Ammon's horn (tissue), 1 donor: ENCODE data around the gene VIPAS39.
"Not testable (repeated sequence)": the region's sequence is repeated elsewhere in the genome, so short reads cannot be mapped to it uniquely, and the experiment has no call there.

Source experiments
- DNase-seq: peaks from one replicate; pipeline ENCODE4 v3.0.0-alpha.2; 2016; ENCODE audit warnings: low spot score

The VIPAS39 gene

GRCh38 chr14:77470224-77470870 lies 12.9 kb upstream of the VIPAS39 start:
- DNase-seq, result no peak

DNA sequence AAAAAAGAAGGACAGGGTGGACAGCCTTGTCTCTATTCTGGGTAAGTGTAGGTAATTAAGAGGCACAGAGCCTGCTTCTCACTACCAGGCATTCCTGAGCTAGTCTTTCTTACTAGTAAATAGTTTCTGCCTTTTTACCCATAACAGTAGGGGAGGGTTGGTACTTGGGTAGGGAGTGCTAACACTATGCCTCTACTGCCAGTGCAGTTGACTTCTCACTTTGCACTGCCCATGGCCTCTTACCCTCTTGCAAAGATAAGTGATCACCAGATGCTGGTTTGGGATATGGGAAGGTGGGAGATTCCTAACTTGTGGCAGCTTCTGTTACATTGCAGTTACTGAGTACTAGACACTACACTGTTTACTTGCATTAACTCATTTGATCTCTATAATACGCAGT lies 12.1 kb upstream of the VIPAS39 start:
- DNase-seq, result no peak

- no peak for DNase-seq
These were observed 11.7 kb upstream of the VIPAS39 start for GRCh38 chr14:77469067-77469505.

- DNase-seq, result no peak
These were observed 10.4 kb upstream of the VIPAS39 start for GRCh38 chr14:77467801-77468200.

DNA sequence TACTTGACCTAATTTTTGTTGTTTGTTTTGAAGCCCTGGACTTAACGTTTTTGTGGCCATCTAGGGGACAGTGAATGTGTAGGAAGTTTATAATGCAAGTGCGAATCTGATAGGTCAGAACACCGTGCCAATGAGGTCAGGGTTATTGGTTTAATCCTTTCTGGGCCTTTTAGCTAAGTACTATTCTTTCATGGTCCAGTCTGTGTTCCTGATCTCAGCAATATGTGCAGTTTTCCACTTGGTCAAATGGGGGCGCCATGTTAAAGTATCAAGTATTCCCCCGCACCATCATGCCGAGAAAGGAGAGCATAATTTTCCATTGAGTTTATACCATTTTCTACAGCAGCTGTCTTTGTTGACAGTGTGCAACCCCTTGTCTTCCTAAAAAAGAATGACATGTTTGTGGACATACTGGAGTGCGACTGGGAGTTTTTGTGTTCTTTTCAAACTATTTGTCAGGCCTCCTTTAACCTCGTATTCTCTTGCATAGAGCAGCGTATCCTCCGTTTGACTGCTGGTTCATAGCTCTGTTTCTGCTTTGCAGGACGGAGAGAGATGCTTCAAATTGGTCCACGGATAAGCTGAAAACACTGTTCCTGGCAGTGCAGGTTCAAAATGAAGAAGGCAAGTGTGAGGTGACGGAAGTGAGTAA lies 1.8 kb upstream of the VIPAS39 start:
- DNase-seq, result peak; percentile 84

- DNase-seq, result peak; percentile 33
These were observed 999 bp upstream of the VIPAS39 start for GRCh38 chr14:77458249-77458950.

- DNase-seq, result no peak
These were observed 283 bp downstream of the VIPAS39 start for GRCh38 chr14:77457115-77457521.

- DNase-seq, result no peak
These were observed 1.3 kb downstream of the VIPAS39 start for GRCh38 chr14:77455966-77456640.

GRCh38 chr14:77442196-77442595 lies 15.2 kb downstream of the VIPAS39 start:
- DNase-seq, result no peak

DNA sequence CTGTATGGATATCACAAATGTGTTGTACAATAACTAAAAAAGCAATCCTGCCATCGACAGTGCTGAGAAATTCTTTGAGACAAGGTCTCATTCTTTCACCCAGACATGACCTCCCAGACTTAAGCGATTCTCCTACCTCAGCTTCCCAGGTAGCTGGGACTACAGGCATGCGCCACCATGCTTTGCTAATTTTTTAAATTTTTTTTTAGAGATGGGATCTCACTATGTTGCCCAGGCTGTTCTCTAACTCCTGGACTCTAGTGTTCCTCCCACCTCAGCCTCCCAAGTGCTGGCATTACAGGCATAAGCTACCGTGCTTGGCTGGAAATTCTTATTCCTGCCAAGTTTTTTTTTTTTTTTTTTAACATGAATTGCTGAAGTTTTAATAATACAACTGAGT lies 17.5 kb downstream of the VIPAS39 start:
- DNase-seq, result no peak

DNA sequence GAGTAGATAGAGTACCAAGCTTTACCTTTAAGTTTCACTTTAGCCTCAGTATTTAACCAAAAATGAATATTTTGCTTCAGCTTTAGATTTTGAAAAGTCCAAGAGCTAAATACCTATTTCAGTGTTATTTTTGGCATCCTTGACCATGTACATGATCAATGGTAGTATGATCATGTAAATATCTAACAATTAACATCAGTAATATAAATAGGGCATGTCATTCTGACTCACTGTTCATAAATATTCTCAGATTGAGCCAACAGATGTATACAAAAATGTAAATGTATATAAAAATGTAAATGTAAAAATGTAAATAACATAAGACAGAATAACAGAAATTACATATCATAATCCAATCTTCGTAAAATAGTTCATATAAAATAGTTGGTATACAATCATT lies 18.8 kb downstream of the VIPAS39 start:
- no peak for DNase-seq

DNA sequence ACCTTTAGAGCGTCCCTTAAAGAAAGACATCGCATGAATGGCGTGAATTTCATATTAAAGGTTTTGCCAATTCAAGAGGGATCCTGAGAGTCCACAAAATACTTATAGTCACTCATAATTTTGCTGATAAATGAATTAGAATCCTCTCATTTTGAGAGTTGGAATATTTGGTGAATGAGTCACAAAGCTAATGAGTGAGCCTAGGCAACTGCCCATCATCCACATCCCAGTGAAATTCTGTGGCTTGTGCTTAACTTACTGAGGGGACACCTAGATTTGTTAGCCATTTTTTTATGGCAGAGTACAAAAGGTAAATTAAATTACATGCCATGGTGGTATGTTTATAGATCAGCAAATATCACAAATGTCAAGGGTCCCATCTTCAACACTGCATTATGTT lies 21.4 kb downstream of the VIPAS39 start:
- no peak for DNase-seq

GRCh38 chr14:77426396-77426795 lies 31.0 kb downstream of the VIPAS39 start:
- no peak for DNase-seq

GRCh38 chr14:77424862-77425261 lies 32.5 kb downstream of the VIPAS39 start:
- no peak for DNase-seq

- no peak for DNase-seq
These were observed 34.0 kb downstream of the VIPAS39 start, which contains the start of gene NOXRED1 for GRCh38 chr14:77423423-77423822. TSS of gene NOXRED1 (minus strand) at chr14:77423523. CDS start at chr14:77422889, 634 bp downstream.

DNA sequence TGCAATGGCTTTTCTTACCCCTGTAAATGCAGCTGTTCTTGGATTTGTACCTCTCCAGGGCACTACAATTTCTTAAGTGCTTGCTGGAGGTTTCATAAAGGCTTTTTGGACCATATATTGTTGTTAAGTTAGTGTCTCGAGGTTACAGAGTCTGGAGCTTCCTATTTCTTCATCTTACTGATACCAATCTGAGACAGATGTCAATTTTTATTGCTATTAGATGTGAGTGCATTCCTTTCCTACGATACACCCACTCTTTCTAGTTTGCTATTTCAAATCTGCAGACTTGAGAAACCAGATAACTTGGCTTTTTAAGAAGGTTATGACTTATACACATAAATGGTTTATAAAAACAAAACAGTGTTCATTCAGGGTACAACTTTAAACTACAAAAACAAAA lies 36.2 kb downstream of the VIPAS39 start:
- no peak for DNase-seq

DNA sequence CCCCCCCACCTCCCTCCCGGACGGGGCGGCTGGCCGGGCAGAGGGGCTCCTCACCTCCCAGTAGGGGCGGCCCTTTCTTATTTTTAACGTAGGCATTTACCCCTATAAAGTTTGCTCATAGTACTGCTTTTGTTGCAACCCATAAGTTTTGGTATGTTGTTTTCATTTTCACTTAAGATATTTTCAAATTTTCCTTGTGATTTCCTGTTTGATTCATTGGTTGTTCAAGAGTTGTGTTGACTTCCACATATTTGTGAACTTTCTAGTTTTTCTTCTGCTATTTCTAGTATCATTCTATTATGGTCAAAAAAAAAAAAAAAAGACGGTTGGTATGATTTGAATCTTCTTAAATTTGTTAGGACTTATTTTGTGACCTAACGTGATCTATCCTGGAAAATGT lies 40.6 kb downstream of the VIPAS39 start:
- DNase-seq, result no peak

- not testable (repeated sequence) for DNase-seq
These were observed 41.3 kb downstream of the VIPAS39 start for GRCh38 chr14:77416098-77416497.

GRCh38 chr14:77415403-77416030 lies 41.9 kb downstream of the VIPAS39 start:
- DNase-seq, result not testable (repeated sequence)

- no peak for DNase-seq
These were observed 48.3 kb downstream of the VIPAS39 start for GRCh38 chr14:77409131-77409533.

DNA sequence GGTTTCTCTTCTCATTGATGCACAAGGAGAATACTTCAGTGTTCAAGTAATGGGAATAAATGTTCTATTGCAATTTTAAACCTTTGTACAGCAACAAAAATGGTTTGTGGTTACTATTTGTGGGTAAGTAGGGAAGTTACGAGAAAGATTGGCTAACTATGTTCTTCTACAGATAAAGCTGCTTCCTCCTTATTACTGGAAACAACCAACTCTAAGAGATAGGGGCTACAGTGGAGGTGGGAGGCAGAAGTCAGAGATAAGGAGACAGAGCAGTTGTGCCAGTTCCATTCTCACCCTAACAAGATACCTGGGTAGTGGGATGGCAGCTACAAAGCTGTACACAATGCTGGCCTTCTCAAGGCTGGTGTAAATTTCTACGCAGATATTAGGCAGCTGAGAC lies 50.2 kb downstream of the VIPAS39 start:
- peak; percentile 7 for DNase-seq

DNA sequence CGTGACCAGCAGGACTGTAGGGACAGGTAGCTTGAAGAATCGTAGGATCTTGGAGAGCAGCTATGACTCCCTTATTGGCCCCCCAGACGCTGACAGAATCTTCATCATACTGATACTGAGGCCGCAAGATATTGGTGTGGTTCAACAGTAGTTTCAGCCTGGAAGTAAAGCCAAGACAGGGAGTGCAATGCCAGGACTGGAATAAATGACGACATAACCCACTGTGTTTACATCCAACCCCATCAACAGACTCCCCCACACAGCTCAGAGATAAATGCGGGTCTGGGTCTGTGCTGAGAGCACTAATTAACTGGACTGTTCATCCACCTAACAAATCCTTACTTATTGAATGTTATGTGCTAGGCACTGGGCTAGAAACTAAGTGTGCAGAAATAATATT lies 50.7 kb downstream of the VIPAS39 start:
- no peak for DNase-seq
